NOMO-1 (cell line): ENCODE measurements around the gene TBC1D5.
A peak's percentile ranks its signal among the peaks of the same experiment; 100 is the strongest.
"Not testable (repeated sequence)": the region's sequence is repeated elsewhere in the genome, so short reads cannot be mapped to it uniquely, and the experiment has no call there.

ENCODE experiments used
- DNase-seq, 2 experiments: peaks; one replicate each; lab custom pipeline; 2025; ENCODE audit not compliant: unreplicated experiment in 2 of 2; lab: John Stamatoyannopoulos, UW

The TBC1D5 gene

DNA sequence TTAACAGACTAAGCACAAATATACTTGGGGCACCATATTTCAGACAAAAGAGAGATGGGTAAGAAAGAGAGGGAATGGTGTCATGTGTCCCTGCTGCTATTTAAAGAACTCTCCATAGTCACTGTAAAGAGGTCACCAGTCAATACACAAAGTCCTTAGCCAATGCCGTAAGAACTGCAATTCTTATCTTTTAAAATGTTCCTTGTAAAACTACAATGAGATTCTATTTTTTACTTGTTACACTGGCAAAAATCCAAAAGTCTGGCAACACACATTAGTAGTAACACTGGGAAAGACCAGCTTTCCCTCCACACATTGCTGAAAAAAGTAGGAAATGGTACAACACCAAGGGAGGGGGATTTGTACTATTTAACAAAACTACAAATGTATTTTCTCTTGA is 189.4 kb downstream of the TBC1D5 start:
- DNase-seq = no peak

DNA sequence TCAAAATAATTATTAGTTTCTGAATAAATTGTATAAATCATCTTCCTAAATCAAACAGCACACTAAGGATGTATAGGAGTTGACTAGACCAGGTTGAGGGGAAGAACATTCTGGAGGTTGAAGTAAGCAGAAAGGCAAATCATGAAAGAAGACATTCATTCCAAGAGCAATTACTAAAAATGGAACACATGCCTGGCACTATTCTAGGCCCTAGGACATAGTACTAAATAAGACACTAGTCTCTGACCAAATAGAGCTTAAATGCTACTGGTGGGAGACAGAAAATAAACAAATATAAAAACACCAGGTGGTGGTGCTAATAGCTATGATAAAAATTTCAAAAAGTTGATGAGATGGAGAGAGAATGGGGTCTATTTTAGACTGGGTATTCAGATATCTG is 190.1 kb downstream of the TBC1D5 start:
- no peak for DNase-seq

DNA sequence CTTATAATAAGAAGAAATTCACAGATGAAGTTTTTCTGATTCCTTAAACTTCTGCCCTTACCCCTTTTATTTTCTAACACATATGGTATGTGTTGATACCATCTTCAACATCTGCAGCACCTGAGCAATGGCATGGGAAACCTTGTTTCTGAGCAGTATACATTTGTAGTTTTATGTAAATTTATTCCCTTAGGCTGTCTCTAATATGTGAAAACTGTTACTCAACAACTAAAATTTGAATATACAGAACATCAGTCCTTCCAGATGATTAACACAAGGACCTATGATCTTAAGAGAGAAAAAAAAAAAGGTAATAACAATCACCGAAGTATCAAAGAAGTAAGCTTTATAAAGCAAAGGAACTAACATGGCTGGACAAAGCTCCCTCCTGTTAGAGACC is 190.5 kb downstream of the TBC1D5 start:
- DNase-seq = no peak

DNA sequence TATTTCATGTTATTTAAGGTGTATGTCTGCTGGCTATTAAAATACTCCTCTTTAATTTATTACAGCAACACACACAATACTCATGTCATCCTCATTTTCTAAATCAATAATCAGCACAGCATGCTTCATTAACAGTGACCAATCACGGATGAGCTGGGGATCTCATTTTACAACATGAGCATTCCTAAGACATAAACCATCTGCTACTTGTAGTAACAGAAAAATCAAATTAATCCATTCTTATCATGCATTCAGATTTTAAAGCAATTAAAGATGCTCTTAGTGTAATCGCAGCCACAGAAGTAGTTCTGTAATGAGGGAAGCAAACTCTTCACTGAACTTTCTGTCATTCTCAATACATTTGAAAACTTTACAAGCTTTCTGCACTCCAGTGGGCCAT is 191.1 kb downstream of the TBC1D5 start:
- DNase-seq = no peak

DNA sequence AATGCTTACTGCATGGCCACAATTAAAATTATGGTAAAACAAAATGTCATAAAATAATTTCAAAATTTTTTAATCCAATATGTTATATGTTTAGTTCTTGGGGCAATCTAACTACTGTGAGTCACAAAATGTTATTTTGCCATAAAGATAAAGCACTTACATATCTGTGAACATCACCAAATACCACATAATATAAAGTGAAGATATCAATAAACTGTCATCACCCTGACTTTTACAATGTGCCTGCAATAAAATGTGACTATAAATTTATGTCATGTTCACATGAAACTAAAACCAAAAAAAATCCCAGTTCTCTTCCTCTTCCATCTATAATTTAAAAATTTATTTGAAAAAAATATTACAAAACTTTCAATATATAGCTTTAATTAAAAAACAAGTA is 191.8 kb downstream of the TBC1D5 start:
- no peak for DNase-seq

DNA sequence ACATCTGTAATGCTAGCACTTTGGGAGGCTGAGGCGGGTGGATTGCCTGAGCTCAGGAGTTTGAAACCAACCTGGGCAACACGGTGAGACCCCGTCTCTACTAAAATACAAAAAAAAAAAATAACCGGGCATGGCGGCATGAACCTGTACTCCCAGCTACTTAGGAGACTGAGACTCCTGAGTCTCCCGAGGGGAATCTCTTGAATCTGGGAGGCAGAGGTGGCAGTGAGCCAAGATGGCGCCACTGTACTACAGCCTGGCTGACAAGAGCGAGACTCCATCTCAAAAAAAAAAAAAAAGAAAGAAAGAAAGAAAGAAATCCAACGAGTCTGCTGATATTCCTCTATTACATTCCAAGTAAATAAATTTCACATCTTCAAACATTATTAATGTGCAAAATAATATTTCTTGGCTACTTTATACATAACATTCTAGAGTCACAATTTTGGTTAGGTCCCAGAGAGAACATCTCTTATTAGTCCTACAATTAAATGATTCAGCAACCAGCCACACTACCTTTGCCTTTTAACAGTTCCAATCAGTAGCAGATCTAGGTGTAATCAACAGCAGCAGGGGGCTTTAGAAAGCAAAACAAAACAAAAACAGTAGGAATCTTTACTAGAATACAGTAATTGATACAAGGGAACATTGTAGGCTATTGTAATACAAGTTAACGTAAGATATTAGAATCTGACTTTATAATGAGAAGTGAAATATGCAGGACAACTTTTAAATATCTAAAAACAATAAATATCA is 195.8 kb downstream of the TBC1D5 start:
- DNase-seq = no peak

DNA sequence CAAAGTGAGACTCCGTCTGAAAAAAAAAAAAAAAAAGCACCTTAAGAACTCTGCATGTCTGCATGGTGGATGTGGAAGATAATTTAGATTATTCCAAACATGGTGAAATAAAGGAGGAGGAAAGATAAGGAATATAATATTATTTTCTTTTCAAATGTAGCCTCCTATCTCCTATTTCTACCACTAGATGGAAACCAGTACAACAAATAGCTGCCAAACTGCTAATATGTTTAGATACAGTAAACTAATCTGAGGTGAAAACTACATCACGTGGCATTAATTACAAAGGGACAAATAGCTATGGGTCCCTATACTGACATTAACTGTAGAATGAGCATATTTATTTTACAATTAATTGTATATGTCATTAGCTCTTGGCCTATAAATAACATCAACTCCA is 197.8 kb downstream of the TBC1D5 start:
- DNase-seq = no peak

DNA sequence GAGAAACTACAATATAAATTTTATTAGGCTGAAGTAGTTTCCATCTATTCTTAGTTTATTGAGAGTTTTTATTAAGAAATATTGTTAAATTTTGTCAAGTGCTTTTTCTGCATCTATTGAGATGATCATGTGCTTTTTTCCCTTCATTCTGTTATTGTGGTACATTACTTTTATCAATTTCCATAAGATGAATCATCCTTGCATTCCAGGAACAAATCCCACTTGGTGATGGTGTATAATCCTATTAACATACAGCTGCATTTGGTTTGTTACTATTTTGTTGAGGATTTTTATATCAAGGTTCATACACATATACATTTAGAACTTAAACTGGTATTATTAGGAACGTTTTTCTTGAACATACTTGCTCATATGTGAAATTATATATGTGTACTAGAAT is 199.8 kb downstream of the TBC1D5 start:
- no peak for DNase-seq

DNA sequence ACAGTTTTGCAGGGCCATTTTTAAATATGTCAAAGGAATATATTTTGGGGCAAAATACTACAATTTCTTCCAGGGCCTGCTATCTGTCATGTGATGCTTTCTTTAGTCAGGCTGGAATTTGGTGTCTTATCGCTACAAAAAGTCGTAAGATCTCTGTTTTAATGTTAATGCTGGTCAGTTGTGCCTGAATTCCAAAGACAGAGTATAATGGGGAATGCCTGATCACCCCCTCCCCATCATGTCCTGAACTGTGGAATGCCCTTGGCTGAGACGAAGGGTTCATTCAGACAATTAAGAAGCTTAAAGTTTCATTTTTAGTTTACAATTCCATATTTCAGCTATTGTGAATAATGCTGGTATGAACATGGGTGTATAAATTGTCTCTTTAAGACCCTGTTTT is 203.0 kb downstream of the TBC1D5 start:
- no peak for DNase-seq

DNA sequence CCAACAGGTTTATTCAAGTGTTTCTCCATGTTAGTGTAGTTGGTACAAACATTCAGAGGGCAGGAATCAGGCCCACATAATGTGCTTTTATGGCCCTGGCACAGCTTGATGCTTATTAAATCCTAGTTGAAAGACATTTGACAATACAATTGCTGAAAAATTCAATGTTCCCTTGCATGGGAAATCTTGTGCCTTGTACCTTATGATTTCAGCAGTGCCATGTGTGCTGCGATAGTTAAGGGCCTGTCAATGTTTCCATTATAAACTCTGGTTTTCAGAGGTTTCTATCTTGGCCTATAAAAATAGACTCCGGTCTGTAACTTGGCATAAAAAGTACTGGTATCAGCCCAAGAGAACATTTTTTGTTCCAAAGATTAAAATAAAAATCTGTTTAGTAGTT is 207.2 kb downstream of the TBC1D5 start:
- DNase-seq = no peak

DNA sequence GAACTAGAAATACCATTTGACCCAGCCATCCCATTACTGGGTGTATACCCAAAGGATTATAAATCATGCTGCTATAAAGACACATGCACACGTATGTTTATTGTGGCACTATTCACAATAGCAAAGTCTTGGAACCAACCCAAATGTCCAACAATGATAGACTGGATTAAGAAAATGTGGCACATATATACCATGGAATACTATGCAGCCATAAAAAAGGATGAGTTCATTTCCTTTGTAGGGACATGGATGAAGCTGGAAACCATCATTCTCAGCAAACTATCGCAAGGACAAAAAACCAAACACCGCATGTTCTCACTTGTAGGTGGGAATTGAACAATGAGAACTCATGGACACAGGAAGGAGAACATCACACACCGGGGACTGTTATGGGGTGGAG is 210.0 kb downstream of the TBC1D5 start:
- DNase-seq = not testable (repeated sequence)

DNA sequence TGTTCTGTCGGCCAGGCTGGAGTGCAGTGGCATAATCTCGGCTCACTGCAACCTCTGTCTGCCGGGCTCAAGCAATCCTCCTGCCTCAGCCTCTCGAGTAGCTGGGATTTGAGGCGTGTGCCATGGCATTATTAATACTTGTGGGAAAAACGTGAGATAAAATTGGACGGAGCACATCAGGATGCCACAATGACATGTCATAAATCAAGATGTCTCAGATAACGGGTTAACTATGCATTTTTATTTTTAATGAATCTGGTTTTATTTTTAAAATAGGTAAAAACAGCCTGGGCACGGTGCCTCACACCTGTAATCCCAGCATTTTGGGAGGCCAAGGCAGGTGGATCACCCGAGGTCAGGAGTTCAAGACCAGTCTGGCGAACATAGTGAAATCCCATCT is 212.8 kb downstream of the TBC1D5 start:
- DNase-seq = no peak

DNA sequence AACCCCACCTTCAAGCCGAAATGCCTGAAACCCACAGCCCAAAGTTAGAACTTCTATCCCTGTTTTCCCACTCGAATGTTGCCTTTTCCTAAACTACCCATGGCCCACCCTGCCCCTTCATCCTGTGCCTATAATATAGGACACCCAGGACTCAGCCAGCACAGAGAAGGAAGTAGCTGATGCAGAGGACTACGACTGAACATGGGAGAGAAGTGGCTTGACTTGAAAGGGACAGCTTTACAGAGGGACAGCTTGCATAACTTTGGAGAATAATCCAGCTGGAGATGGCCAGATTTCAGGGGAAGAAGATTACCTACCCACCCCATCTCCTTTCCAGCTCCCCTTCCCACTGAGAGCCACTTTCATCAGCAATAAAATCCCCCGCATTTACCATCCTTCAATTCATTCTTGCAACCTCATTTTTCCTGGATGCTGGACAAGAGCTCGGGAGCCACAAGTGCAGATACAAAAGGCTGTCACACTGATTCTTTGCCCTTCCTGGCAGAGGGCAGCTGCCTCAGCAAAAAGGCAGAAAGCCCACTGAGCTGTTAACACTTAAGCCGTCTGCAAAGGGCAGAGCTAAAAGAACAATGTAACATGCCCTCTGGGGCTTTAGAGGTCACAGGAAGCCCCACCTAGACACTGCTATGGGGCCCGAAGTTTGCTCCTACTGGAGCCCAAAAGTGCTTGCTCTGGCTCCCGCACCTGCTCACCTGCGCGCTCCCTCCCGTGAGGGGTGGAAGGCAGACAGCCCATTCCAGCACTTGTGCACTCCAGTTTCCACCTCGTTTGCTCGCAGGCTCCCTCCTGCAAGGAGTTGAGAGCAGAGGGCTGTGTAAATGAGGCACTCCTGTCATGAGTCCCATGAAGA is 224.0 kb downstream of the TBC1D5 start:
- DNase-seq = no peak

DNA sequence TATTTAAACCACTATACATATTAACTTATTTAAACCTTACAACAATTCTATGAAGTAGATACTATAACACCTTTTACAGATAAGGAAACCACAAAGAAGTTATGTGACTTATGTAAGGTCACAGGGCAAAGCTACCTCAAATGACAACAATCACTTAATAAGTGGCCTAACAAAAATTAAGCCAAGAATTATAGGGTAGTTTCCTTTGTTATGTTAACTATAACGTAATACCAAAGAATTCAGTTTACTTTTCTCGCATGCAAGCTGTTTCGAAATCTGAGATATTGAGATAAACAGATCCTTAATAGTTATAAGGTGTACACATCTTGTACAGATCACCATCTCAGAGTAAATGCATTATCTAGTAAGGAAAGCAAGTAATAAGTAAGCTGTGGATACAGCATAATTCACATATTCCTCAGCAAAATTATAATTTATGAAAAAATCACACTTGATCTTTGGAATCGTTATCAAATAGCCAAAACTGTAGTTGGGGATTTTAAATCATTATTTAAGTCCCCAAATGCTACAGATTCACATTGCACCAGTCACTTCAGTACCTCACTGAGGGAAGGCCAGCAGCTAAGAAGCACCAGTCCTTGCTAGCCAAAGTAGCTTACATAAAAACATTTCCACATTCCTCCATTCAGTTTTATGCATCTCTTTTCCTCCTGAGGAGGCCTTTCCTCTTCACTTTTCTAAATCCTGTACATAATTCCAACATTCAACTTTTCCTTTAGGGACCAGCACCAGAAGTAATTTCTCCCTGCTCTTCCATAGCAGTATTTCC is 226.8 kb downstream of the TBC1D5 start:
- DNase-seq = no peak

DNA sequence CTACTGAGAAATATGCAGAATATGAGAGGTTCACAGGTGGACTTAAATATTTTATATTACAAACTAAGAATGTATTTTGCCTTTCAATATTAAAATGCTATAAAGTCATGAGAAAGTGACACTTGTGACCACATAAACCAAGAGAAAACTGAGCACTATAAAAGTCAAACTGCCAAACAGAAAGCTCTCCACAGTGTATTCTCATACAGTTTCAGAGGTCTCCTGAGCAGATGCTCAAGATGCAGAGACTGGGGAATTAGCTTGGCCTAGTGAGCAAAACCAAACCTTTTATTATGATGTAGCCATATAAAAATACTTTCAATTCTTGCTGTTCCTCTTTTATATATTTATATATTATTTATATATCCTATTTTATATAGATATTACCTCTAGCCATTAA is 227.8 kb downstream of the TBC1D5 start:
- no peak for DNase-seq

DNA sequence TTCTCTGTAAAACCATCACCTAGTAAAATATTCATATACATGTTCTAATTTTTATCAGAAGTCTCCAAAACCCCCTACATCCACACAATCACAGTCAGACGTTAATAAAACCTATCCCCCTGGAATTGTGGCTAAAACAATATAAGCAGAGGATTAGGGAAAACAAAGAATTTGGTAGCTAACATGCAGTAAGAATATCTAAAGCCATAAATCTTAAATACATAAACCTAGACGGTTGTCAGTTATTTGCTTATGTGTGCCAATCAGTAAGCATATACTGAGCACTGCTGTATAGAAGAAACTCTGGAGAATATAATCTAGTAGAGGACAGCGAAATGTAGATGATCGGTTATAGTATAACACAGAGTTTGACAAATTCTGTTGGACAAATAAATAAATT is 232.2 kb downstream of the TBC1D5 start:
- DNase-seq = no peak

DNA sequence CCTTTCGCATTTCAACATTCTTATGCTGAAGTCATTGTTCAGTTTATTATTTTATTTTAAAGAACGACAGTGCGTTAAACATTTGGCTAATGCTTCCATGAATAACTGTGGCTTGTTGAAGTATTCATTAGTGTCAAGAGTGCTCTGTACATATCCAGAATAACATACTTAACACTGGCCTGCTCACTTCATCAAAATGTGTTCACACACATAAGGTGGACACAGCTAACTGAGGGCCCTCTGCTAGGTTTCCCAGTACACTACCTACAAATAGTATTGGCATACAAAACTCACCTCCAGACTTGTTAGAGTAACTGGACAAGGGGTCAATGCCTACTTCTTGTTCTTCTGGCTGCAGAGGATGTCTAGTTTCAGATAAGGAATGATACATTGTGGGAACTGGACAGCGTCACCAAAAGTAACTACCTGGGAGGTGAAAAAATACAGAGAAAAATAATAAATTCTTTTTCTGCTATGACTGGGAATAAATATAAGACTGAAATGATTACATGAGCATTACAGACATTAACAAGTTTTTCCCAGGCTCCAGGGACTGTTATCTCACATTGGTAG is 234.2 kb downstream of the TBC1D5 start:
- no peak for DNase-seq

DNA sequence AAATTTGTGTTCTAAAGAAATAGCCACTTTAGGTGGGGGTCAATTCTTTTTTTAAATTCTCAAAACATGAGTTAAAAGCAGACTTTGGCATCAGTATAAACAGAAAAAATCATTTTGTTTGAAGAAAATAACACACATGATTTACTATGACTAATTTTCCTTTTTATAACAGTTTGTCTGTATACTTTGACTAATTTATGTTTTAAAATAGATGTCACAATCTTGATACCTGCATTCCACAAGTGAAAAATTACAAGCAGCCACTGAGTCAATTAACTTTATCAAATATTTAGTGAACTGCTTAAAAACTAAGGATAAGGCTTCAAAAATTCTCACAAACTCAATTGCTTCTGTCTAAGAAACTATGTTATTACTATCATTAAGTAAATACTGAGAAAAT is 235.0 kb downstream of the TBC1D5 start:
- DNase-seq = no peak

DNA sequence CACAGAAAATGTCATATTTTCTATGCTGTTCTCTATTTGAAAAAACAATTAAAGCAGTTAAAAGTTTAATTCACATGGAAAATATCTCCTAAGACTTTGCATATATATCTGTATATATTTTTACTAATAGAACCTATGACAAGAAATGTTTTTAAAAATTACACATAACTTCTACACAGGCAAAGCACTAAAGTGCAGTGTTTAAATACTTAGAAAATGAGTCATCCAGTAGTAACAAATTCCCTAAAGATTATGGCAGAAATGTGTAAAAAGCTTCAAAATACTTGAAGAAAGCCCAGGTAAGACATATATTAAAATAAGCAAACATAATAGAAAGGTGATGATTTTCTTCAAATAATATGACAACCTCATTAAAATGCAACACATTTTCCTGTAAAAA is 236.6 kb downstream of the TBC1D5 start:
- DNase-seq = no peak

DNA sequence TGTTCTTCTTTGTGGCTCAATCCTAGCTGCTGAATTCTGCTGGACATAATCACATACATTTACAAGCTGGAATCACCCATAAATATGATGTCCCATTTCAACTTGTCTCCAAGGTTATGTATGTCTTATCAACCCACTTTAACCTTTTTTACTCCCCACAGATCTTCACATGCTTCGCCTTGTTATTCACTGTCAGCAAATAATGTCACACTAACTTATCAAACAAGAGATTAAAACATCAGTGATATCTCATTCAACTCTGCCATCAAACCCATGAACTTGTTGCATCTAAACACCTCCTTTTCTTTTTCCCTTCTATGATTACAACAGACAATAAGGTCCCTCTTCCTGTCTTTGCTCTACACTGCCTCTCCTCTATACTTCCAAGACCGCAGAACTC is 240.7 kb downstream of the TBC1D5 start:
- no peak for DNase-seq

DNA sequence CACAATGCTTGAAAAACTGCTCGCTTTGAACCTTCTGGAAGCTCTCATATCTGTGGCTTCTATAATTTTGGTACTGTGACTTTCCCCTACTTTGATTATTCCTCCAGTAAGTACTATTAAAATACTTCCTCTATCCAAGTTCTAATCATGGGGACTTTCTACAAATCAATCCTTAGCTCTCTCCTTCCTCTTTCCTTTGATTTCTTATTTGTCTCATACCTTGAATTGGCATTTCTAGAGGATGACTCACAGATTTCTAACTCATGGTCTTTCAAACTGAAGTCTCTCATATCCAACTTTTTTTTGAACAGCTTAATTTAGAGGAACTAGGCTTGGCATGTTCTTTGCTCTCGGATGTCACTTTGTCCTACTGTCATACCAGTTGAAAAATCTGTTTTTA is 241.8 kb downstream of the TBC1D5 start:
- DNase-seq = peak in 1 of 2 experiments; percentile 10
